Heart left ventricle (tissue), 16 donors: Measurements from ENCODE around the gene LHFPL2. TPM values are rescaled to one million over a fixed set of nuclear protein-coding genes. Genes with fewer than 3 reads are reported as not detected.

ENCODE experiments used
- ATAC-seq, 4 donors: fragments of 200-7000 bp; cut with Tn5 transposase; one replicate each; pipeline ENCODE4 v1.9.1; 2020 to 2022; ENCODE audit warnings: moderate library complexity in 4 of 4, mild to moderate bottlenecking in 3 of 4, moderate number of reproducible peaks in 1 of 4
- DNase-seq, 5 donors: peaks; one replicate each; pipeline ENCODE4 v3.0.0-alpha.2; 2020
- H3K27ac ChIP-seq, 12 donors: fragments of 200-600 bp; sonication (generic) in 4 of 12; one replicate each; pipeline versions ENCODE4 v1.5.0 to v1.8.0; 2016 to 2022; ENCODE audit warnings: mild to moderate bottlenecking in 2 of 12
- H3K27me3 ChIP-seq, 9 donors: fragments of 200-600 bp; sonication (generic) in 2 of 9; one replicate each; pipeline versions ENCODE4 v1.5.1 to v1.8.0; 2016 to 2022; ENCODE audit warnings: mild to moderate bottlenecking in 3 of 9
- H3K36me3 ChIP-seq, 9 donors: fragments of 200-600 bp; sonication (generic) in 2 of 9; one replicate each; pipeline versions ENCODE4 v1.5.0 to v1.8.0; 2018 to 2022; ENCODE audit warnings: mild to moderate bottlenecking in 2 of 9
- H3K4me1 ChIP-seq, 12 donors: fragments of 200-600 bp; sonication (generic) in 4 of 12; one replicate each; pipeline versions ENCODE4 v1.5.0 to v1.8.0; 2016 to 2022; ENCODE audit warnings: mild to moderate bottlenecking in 3 of 12
- H3K4me3 ChIP-seq, 12 donors: fragments of 200-600 bp; sonication (generic) in 4 of 12; one replicate each; pipeline versions ENCODE4 v1.5.0 to v1.8.0; 2017 to 2022; ENCODE audit warnings: mild to moderate bottlenecking in 9 of 12, moderate library complexity in 4 of 12
- H3K9me3 ChIP-seq, 12 donors: fragments of 200-600 bp; sonication (generic) in 4 of 12; one replicate each; pipeline versions ENCODE4 v1.5.0 to v1.8.0; 2016 to 2022; ENCODE audit warnings: mild to moderate bottlenecking in 1 of 12
- CTCF ChIP-seq, 12 donors: fragments of 200-600 bp; sonication (generic) in 4 of 12; IDR thresholded peaks; one replicate each; pipeline versions ENCODE4 v1.5.0 to v1.8.0; 2018 to 2022; ENCODE audit warnings: antibody characterized with exemption in 12 of 12, mild to moderate bottlenecking in 5 of 12
- POLR2A ChIP-seq, 2 donors: fragments of 450-650 bp; IDR thresholded peaks; one replicate each; pipeline ENCODE4 v1.6.1; 2017; ENCODE audit warnings: antibody characterized with exemption in 2 of 2, mild to moderate bottlenecking in 2 of 2, moderate library complexity in 2 of 2
- WGBS, 4 donors: extraction: QIAGEN DNeasy Blood & Tissue Kit in 2 of 4; methylation state at CpG; one replicate each; pipeline versions ENCODE4 v1.1.5 to v1.1.7; 2013 to 2018; 5-methylcytosine and 5-hydroxymethylcytosine counted together
- intact Hi-C, 10 donors: fragments of 100-400 bp; cut with DNase I; formaldehyde crosslinking; loops; one replicate each; pipeline versions ENCODE4 v1.11.1 to v1.14.2; 2022
- polyA plus RNA-seq, 2 donors: library from polyadenylated mRNA; stranded (reverse); fragments of 200-250 nt; gene quantifications; one replicate each; pipeline ENCODE4 v1.2.3, GENCODE V29; 2013
- total RNA-seq, 9 donors: library from RNA; depleted of rRNA in 2 of 9; stranded (reverse); fragments of >200 nt in 2 of 9; fragmentation: NEBNext Ultra II Directional in 3 of 9; extraction: Animal tissue kit (Norgen Biotek cat#: 25700) in 3 of 9; gene quantifications; one replicate each; pipeline versions ENCODE4 v1.1.0 to v1.2.4, GENCODE V29; 2016 to 2023
- donor health status: ischemic (EF 13 %, LVEDD 7.1; RV severe dilation, severe dysfunction).
- donor health status: healthy with polysubstance abuse.
- donor health status: DM: no; HTN: yes; CAD: no.
- donor health status: DM: no; HTN: no; CAD: no.
- donor health status: ischemic (EF 25% LVEDD 6.9; RV normal size, moderate dysfunction).
- donor health status: ischemic (EF 25% LVEDD 5.7; RV mildly dilated, moderate dysfunction).
- donor health status: healthy.
- donor health status: DM: yes; HTN: yes; CAD: no.
- donor health status: ischemic (EF 35%, LVEDD 5.7; RV mildly dilated, moderate dysfunction).
- donor health status: nonischemic (EF 11% LVEDD 7.7; RV severe dilation, severe dysfunction).
- donor health status: DM: yes; HTN: yes; CAD: no.
- donor health status: PGD.
- donor health status: ischemic (EF 29% LVEDD 5.4; RV normal size, mild dysfunction).
- donor health status: nonischemic (EF 23%, LVEDD 6.1; RV moderate dilation, normal function).

Gene LHFPL2
- total and polyA plus RNA-seq, 11 donors = 1.8 to 35.6 (median 10.1) TPM

GRCh38 chr5:78577071-78577807, 71.3 kb downstream of the LHFPL2 start:
- peak overlapping the region in 8 of 12 donors; percentile 2 to 59 (median 23) for H3K27ac ChIP-seq
- H3K4me1 ChIP-seq = peaks cover 3 to 50% (median 29%) of the 10 kb centered on the region in 12 donors
- ATAC-seq = peak in 1 of 4 donors; percentile 51
- H3K36me3 ChIP-seq = no peaks in the 10 kb centered on the region
- WGBS, 4 donors = 60 to 75% (median 71%) methylated on average over 8 of the region's 8 CpGs
- DNase-seq = no peak
- intact Hi-C loops = no loop called here
- no peaks in the 10 kb centered on the region for H3K27me3 ChIP-seq
- TF ChIP-seq POLR2A (IDR thresholded peaks at IDR 0.05) (no peak), CTCF (IDR thresholded peaks at IDR 0.05) (no peak)
- H3K4me3 ChIP-seq = no peak overlapping the region
- no peaks in the 10 kb centered on the region for H3K9me3 ChIP-seq

- 71 to 85% (median 82%) methylated on average over 3 of the region's 3 CpGs for WGBS, 4 donors
Observed at GRCh38 chr5:78576376-78576775, 72.2 kb downstream of the LHFPL2 start.

GRCh38 chr5:78574731-78575161, 73.8 kb downstream of the LHFPL2 start:
- intact Hi-C loops = no loop called here
- Histone ChIP-seq H3K27ac (peak overlapping the region in 5 of 12 donors; percentile 16 to 52 (median 33)), H3K4me1 (peaks cover 3 to 51% (median 30%) of the 10 kb centered on the region in 12 donors), H3K36me3 (no peaks in the 10 kb centered on the region), H3K27me3 (no peaks in the 10 kb centered on the region), H3K9me3 (no peaks in the 10 kb centered on the region), H3K4me3 (no peak overlapping the region)
- DNase-seq (peak in 2 of 5 donors; percentile 37 to 60), ATAC-seq (peak; percentile 52 to 90 (median 80))
- no peak for TF ChIP-seq POLR2A (IDR thresholded peaks at IDR 0.05)
- TF ChIP-seq CTCF (IDR thresholded peaks at IDR 0.05) = no peak
- WGBS, 4 donors = 37 to 50% (median 45%) methylated on average over 7 of the region's 7 CpGs

More at GRCh38 chr5:78576376-78576775, 72.2 kb downstream of the LHFPL2 start:
- no peak for TF ChIP-seq CTCF (IDR thresholded peaks at IDR 0.05)
- no peak for TF ChIP-seq POLR2A (IDR thresholded peaks at IDR 0.05)
- no peak overlapping the region for H3K4me3 ChIP-seq
- DNase-seq (no peak), ATAC-seq (no peak)
- no peaks in the 10 kb centered on the region for H3K36me3 ChIP-seq
- intact Hi-C loops = no loop called here
- peaks cover 3 to 50% (median 29%) of the 10 kb centered on the region in 12 donors for H3K4me1 ChIP-seq
- H3K27me3 ChIP-seq = no peaks in the 10 kb centered on the region
- H3K9me3 ChIP-seq = no peaks in the 10 kb centered on the region
- peak overlapping the region in 2 of 12 donors; percentile 7 to 59 for H3K27ac ChIP-seq

- Histone ChIP-seq H3K9me3 (no peaks in the 10 kb centered on the region), H3K36me3 (no peaks in the 10 kb centered on the region), H3K4me1 (peaks cover 3 to 56% (median 35%) of the 10 kb centered on the region in 12 donors), H3K27ac (peak overlapping the region in 4 of 12 donors; percentile 16 to 52 (median 35)), H3K27me3 (no peaks in the 10 kb centered on the region), H3K4me3 (no peak overlapping the region)
- TF ChIP-seq POLR2A (IDR thresholded peaks at IDR 0.05) (no peak), CTCF (IDR thresholded peaks at IDR 0.05) (no peak)
- DNase-seq = no peak
- 59 to 71% (median 65%) methylated on average over 4 of the region's 4 CpGs for WGBS, 4 donors
- ATAC-seq = peak in 3 of 4 donors; percentile 23 to 39 (median 24)
- intact Hi-C loops = no loop called here
Observed at GRCh38 chr5:78574131-78574673, 74.4 kb downstream of the LHFPL2 start.
